Epithelial cell of alveolus of lung (primary cell): ENCODE data around the gene ANGPTL4. TPM values are rescaled to one million over a fixed set of nuclear protein-coding genes. Genes with fewer than 3 reads are reported as not detected.

Source experiments
- total RNA-seq: library from RNA; depleted of rRNA; stranded (reverse); fragments of >200 nt; gene quantifications from 2 replicates; pipeline ENCODE4 v1.2.1, GENCODE V29; 2015

The ANGPTL4 gene
- total RNA-seq: 17.6 and 82.0 TPM in 2 replicates

GRCh38 chr19:8363803-8364771 lies at the start of gene ANGPTL4:
Gene ANGPTL4, plus strand, starts transcription at chr19:8364155. Its CDS starts 167 bp downstream, at chr19:8364322.

DNA sequence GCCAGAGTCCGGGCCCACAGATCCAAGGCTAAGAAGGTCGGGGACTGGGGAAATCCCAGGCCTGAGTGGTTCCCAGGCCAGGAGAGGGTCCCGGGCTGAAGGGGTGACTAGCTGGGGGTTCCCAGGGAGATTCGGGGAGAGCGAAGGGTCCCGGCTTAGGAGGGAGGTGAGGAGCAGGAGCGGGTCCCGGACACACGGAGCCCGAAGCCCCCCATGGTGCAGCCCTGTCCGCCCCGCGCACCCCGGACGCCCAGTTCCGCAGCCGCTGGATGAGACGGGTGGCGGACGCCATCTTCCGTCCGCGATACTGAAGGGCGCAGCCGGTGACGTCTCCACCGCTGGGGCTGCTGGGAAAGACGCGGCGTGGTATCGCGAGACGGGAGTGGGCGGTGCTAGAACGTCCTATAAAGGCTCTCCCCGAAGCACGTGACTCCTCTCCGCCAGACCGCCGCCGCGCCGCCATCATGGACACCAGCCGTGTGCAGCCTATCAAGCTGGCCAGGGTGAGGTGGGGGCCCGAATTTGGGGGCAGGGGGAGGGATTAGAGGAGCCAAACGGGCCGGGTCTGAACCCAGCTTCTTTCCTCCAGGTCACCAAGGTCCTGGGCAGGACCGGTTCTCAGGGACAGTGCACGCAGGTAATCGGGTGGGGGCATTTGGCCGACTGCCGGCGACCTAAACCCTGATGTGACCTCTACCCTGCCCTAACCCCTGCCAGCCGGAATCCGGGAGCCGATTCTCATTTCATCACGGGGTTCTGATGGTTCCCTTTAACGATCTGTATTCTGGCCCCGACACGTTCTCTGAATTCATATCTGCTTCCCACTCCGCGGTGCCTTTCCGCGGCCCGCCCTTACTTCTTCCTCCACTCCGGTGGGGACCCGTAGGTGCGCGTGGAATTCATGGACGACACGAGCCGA lies 42.6 kb upstream of the ANGPTL4 start, which contains the start of the genes NDUFA7 and RPS28:
TSS of gene NDUFA7 (minus strand) at position 309 of the 919 bp plus-strand sequence. CDS start at position 292, 17 bp downstream.
TSS of gene RPS28 (plus strand) at position 430 of the 919 bp plus-strand sequence. CDS start at position 465, 35 bp downstream.

GRCh38 chr19:8342684-8343482 lies 21.1 kb upstream of the ANGPTL4 start, which contains the start of gene KANK3:
Gene KANK3, minus strand, starts transcription at chr19:8343262. Its CDS starts 5,434 bp downstream, at chr19:8337828.

GRCh38 chr19:8389891-8390616 lies 26.1 kb downstream of the ANGPTL4 start, which contains the start of gene RAB11B:
Gene RAB11B, plus strand, starts transcription at chr19:8390360. Its CDS starts 57 bp downstream, at chr19:8390417.

DNA sequence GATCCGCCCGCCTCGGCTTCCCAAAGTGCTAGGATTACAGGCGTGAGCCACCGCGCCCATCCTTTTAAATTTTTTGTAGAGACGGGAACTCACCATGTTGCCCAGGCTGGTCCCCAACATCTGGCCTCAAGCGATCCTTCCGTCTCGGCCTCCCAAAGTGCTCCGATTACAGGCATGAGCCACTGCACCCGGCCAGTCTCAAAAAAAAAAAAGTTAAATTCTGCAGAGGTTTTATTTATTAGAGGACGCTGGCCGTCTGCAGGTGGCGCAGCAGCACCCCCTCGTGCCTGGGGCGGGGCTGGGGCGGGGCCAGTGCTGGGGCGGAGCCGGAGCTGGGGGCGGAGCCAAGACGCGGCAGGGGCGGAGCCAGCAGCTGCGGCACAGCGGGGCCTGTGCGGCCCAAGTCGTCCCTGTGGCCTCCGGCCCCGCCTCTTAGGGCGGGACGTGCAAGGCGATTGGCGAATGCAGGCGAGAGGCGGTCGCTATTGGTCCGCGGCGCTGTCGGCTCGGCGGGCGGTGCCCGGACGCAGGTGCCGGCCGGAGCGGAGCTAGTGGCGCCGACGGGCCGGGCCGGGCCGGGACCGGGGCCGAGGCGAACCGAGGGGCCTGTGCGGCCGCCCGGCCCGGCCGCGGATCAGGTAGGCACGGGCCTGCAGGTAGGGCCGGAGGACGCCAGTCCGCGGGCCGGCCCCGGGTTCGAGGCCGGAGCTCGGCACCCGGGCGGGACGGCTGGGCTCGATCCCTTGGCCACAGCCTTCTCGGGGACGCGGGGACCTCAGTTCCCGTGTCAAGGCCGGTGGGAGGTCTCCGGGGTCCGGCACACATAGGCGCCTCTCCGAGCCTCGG lies 49.1 kb downstream of the ANGPTL4 start, which contains the start of gene MARCHF2:
TSS of gene MARCHF2 (plus strand) at position 523 of the 846 bp plus-strand sequence. CDS start 8,536 bp downstream, outside the sequence.

Other genes starting within 250 kb of the ANGPTL4 start
- gene FBN3, start 214.6 kb upstream of the ANGPTL4 start, total RNA-seq: not detected in 2 replicates
- gene CERS4, start 154.8 kb upstream of the ANGPTL4 start, total RNA-seq: 4.4 and 20.1 TPM in 2 replicates
- gene CD320, start 55.8 kb upstream of the ANGPTL4 start, total RNA-seq: 60.6 and 82.6 TPM in 2 replicates
- 48.2 and 58.2 TPM in 2 replicates for gene NDUFA7, start 42.8 kb upstream of the ANGPTL4 start, total RNA-seq
- gene RPS28, start 42.7 kb upstream of the ANGPTL4 start, total RNA-seq: 462 and 558 TPM in 2 replicates
- 2.2 and 4.9 TPM in 2 replicates for gene KANK3, start 20.9 kb upstream of the ANGPTL4 start, total RNA-seq
- gene RAB11B, start 26.2 kb downstream of the ANGPTL4 start, total RNA-seq: 26.8 and 52.6 TPM in 2 replicates
- gene MARCHF2, start 49.1 kb downstream of the ANGPTL4 start, total RNA-seq: 50.5 and 75.0 TPM in 2 replicates
- gene HNRNPM, start 80.8 kb downstream of the ANGPTL4 start, total RNA-seq: 75.1 and 96.7 TPM in 2 replicates
- not detected in 2 replicates for gene PRAM1, start 138.5 kb downstream of the ANGPTL4 start, total RNA-seq
- gene ZNF414, start 150.0 kb downstream of the ANGPTL4 start, total RNA-seq: 5.7 and 12.1 TPM in 2 replicates
- 0.08 and 0.52 TPM in 2 replicates for gene MYO1F, start 213.3 kb downstream of the ANGPTL4 start, total RNA-seq
- gene ADAMTS10, start 246.6 kb downstream of the ANGPTL4 start, total RNA-seq: 6.6 and 18.8 TPM in 2 replicates